HUES64 (cell line): ENCODE measurements around the gene CNRIP1.

Source experiments
- H3K27ac ChIP-seq: 2 replicates; pipeline ENCODE4 v1.7.0; 2013; ENCODE audit warnings: low read depth, low read length, inconsistent platforms
- H3K27me3 ChIP-seq: 2 replicates; pipeline ENCODE4 v1.6.1; 2013; ENCODE audit warnings: mild to moderate bottlenecking, low read length; ENCODE audit not compliant: insufficient read depth
- H3K36me3 ChIP-seq: 2 replicates; pipeline ENCODE4 v1.6.1; 2013; ENCODE audit warnings: mild to moderate bottlenecking, low read length; ENCODE audit not compliant: insufficient read depth
- H3K4me1 ChIP-seq: 2 replicates; pipeline ENCODE4 v1.6.1; 2013; ENCODE audit warnings: mild to moderate bottlenecking, low read length, moderate library complexity; ENCODE audit not compliant: insufficient read depth
- H3K4me3 ChIP-seq: 2 replicates; pipeline ENCODE4 v1.5.1; 2013; ENCODE audit warnings: mild to moderate bottlenecking, low read length, moderate library complexity
- H3K9ac ChIP-seq: 2 replicates; pipeline ENCODE4 v1.6.1; 2013; ENCODE audit warnings: mild to moderate bottlenecking, low read depth, low read length
- H3K9me3 ChIP-seq: 2 replicates; pipeline ENCODE4 v1.6.1; 2013; ENCODE audit warnings: low read depth, low read length; ENCODE audit not compliant: insufficient read depth
- WGBS: fragments of 150-250, 120-280 bp; methylation state at CpG from one replicate; pipeline ENCODE4 v1.1.7; 2013; ENCODE audit warnings: missing lambda C conversion rate; 5-methylcytosine and 5-hydroxymethylcytosine counted together

CNRIP1 gene

GRCh38 chr2:68291314-68291713, 28.4 kb downstream of the CNRIP1 start:
- H3K9ac ChIP-seq, result no peak overlapping the region
- no peak overlapping the region for H3K4me3 ChIP-seq
- 84% methylated on average over 6 of the region's 6 CpGs for WGBS
- H3K9me3 ChIP-seq, result no peaks in the 10 kb centered on the region
- H3K36me3 ChIP-seq, result no peaks in the 10 kb centered on the region
- no peaks in the 10 kb centered on the region for H3K4me1 ChIP-seq
- no peaks in the 10 kb centered on the region for H3K27me3 ChIP-seq
- H3K27ac ChIP-seq, result no peak overlapping the region

GRCh38 chr2:68290901-68291300, 28.8 kb downstream of the CNRIP1 start:
- no peaks in the 10 kb centered on the region for H3K9me3 ChIP-seq
- no peaks in the 10 kb centered on the region for H3K36me3 ChIP-seq
- H3K4me1 ChIP-seq, result no peaks in the 10 kb centered on the region
- no peak overlapping the region for H3K9ac ChIP-seq
- H3K27ac ChIP-seq, result no peak overlapping the region
- 84% methylated on average over 5 of the region's 5 CpGs for WGBS
- H3K27me3 ChIP-seq, result no peaks in the 10 kb centered on the region
- no peak overlapping the region for H3K4me3 ChIP-seq

DNA sequence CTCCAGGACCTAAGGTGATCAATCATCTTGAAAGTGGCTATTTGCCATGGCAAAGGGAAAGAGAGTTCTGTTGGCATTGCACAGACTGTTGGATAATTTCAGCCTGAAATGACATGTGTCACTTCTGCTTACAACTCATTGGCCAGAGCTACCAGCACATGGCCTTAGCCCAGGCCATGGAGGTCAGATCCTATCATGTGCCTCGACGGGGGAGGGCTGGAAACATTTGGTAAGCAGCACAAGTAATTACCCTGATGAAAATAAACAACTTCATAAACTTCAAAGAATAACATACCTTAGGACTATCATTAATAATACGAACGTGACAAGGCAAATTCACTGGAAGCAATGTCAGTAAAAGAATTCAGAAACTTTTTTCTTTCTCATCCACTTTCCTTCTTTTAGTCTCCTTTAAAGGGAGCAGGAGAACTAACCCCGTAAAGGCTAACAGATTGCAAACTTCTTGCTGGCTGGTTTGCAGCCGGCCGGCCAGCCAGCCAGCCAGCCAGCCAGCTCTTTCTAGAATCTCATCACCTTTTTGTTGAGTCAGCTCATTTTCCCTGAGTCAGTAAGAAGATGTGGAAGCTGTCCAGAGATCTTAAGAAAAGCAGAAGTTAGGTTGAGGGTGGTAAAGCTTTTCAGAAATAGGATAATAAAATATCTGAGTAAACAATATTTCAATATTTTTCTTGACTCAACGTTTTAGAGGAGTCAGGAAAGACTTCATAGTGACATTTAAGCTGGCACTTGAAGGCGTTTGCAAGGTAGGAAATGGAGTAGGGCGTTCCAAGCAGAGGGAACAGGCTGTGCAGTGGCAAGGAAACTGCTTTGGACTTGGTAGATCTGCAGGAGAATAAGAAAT, 31.9 kb downstream of the CNRIP1 start:
- Histone ChIP-seq H3K27ac (no peak overlapping the region), H3K4me3 (no peak overlapping the region), H3K9ac (no peak overlapping the region), H3K36me3 (no peaks in the 10 kb centered on the region), H3K27me3 (no peaks in the 10 kb centered on the region), H3K9me3 (no peaks in the 10 kb centered on the region), H3K4me1 (no peaks in the 10 kb centered on the region)
- WGBS, result 79% methylated on average over 10 of the region's 10 CpGs

GRCh38 chr2:68284896-68285295, 34.9 kb downstream of the CNRIP1 start:
- H3K4me1 ChIP-seq, result no peaks in the 10 kb centered on the region
- no peaks in the 10 kb centered on the region for H3K9me3 ChIP-seq
- H3K9ac ChIP-seq, result no peak overlapping the region
- H3K27me3 ChIP-seq, result no peaks in the 10 kb centered on the region
- no peak overlapping the region for H3K27ac ChIP-seq
- no peak overlapping the region for H3K4me3 ChIP-seq
- no peaks in the 10 kb centered on the region for H3K36me3 ChIP-seq
- WGBS, result 90% methylated on average over 3 of the region's 3 CpGs

- H3K4me1 ChIP-seq, result no peaks in the 10 kb centered on the region
Measured at GRCh38 chr2:68283419-68283812, 36.3 kb downstream of the CNRIP1 start.

GRCh38 chr2:68282811-68283418, 36.8 kb downstream of the CNRIP1 start:
- H3K9me3 ChIP-seq, result no peaks in the 10 kb centered on the region
- H3K4me3 ChIP-seq, result no peak overlapping the region
- H3K9ac ChIP-seq, result no peak overlapping the region
- H3K27me3 ChIP-seq, result no peaks in the 10 kb centered on the region
- WGBS, result 35% methylated on average over 4 of the region's 5 CpGs
- no peak overlapping the region for H3K27ac ChIP-seq
- no peaks in the 10 kb centered on the region for H3K36me3 ChIP-seq
- no peaks in the 10 kb centered on the region for H3K4me1 ChIP-seq

More at GRCh38 chr2:68283419-68283812, 36.3 kb downstream of the CNRIP1 start:
- H3K27me3 ChIP-seq, result no peaks in the 10 kb centered on the region
- H3K4me3 ChIP-seq, result no peak overlapping the region
- H3K9me3 ChIP-seq, result no peaks in the 10 kb centered on the region
- no peak overlapping the region for H3K9ac ChIP-seq
- no peaks in the 10 kb centered on the region for H3K36me3 ChIP-seq
- no peak overlapping the region for H3K27ac ChIP-seq
- 94% methylated on average over 1 of the region's 1 CpG for WGBS

GRCh38 chr2:68280796-68281195, 39.0 kb downstream of the CNRIP1 start:
- Histone ChIP-seq H3K36me3 (no peaks in the 10 kb centered on the region), H3K9me3 (no peaks in the 10 kb centered on the region), H3K9ac (no peak overlapping the region), H3K27ac (no peak overlapping the region), H3K4me1 (no peaks in the 10 kb centered on the region), H3K27me3 (no peaks in the 10 kb centered on the region), H3K4me3 (no peak overlapping the region)
- WGBS, result 89% methylated on average over 1 of the region's 1 CpG

DNA sequence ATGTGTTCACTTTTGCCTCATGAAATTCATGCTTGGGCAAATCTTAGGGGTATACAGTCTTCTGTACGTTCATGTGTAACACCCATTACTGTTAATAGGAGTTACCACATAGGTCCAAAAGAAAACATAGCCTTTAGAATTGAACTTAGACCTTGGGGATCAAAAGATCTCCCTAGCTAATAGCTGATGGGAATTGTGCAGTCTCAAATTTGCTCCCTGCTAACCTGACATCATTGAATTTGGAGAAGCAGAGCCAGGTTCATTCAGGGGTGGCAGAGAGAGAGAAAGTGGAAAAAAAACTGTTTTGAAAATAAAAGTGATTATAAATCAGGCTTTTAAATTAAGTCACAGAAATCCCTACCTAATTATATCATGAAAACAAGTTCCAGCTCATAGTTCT, 39.4 kb downstream of the CNRIP1 start:
- no peak overlapping the region for H3K27ac ChIP-seq
- H3K4me1 ChIP-seq, result no peaks in the 10 kb centered on the region
- no peak overlapping the region for H3K9ac ChIP-seq
- no peak overlapping the region for H3K4me3 ChIP-seq
- WGBS, result 86% methylated on average over 1 of the region's 1 CpG
- H3K36me3 ChIP-seq, result no peaks in the 10 kb centered on the region
- no peaks in the 10 kb centered on the region for H3K27me3 ChIP-seq
- H3K9me3 ChIP-seq, result no peaks in the 10 kb centered on the region

- no peak overlapping the region for H3K27ac ChIP-seq
- 86% methylated on average over 2 of the region's 4 CpGs for WGBS
- H3K36me3 ChIP-seq, result no peaks in the 10 kb centered on the region
- H3K9me3 ChIP-seq, result no peaks in the 10 kb centered on the region
- no peaks in the 10 kb centered on the region for H3K4me1 ChIP-seq
- H3K27me3 ChIP-seq, result no peaks in the 10 kb centered on the region
- no peak overlapping the region for H3K9ac ChIP-seq
- no peak overlapping the region for H3K4me3 ChIP-seq
Measured at GRCh38 chr2:68279691-68280090, 40.1 kb downstream of the CNRIP1 start.

- Histone ChIP-seq H3K27ac (no peak overlapping the region), H3K36me3 (no peaks in the 10 kb centered on the region), H3K4me3 (no peak overlapping the region), H3K27me3 (no peaks in the 10 kb centered on the region), H3K9me3 (no peaks in the 10 kb centered on the region), H3K9ac (no peak overlapping the region), H3K4me1 (0 out of 2 replicates have a peak, but pooled peaks cover 4% of the 10 kb centered on the region)
- 100% methylated on average over 1 of the region's 1 CpG for WGBS
Measured at GRCh38 chr2:68278169-68278568, 41.6 kb downstream of the CNRIP1 start.

DNA sequence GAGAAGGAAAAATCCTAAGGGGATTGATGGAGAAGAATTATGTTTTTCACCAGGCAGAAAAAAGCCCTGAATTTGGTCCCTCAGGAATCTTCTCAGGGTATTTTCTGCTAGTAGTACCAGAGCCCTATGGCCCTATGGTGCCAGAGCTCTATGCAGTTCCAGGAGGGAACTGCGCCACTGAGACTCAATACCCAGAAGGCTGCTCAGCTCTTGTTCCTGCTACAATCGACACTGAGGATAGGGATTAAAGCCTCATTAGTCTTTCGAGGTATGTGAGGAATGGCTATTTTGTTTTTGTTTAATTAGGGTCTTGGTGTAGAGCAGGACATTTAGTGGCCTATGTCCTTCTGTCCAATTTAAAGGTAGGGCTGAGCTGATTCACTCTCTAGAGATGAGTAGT, 45.7 kb downstream of the CNRIP1 start:
- Histone ChIP-seq H3K27me3 (peaks cover 2% of the 10 kb centered on the region; the same call in 1 of the 2 replicates), H3K9me3 (no peaks in the 10 kb centered on the region), H3K4me1 (0 out of 2 replicates have a peak, but pooled peaks cover 10% of the 10 kb centered on the region), H3K36me3 (no peaks in the 10 kb centered on the region), H3K9ac (no peak overlapping the region), H3K4me3 (no peak overlapping the region), H3K27ac (no peak overlapping the region)
- WGBS, result 76% methylated on average over 3 of the region's 3 CpGs
